HepG2 (cell line): ENCODE data around the gene MCM6.

Experiments
- MYC ChIP-seq: sonication (generic); formaldehyde crosslinking; IDR thresholded peaks from 2 replicates; pipeline ENCODE4 v1.9.0; 2021; ENCODE audit warnings: missing genetic modification reagents, borderline replicate concordance
- ZNF589 ChIP-seq: sonication (generic); formaldehyde crosslinking; conservative IDR thresholded peaks from 2 replicates; pipeline ENCODE4 v1.8.0; 2022; ENCODE audit warnings: mild to moderate bottlenecking, moderate library complexity, missing genetic modification reagents
- TF ChIP-seq, protein P1 (sequence below): sonication (generic); formaldehyde crosslinking; IDR thresholded peaks from 2 replicates; pipeline ENCODE4 v1.5.0; 2020; ENCODE audit warnings: mild to moderate bottlenecking, missing genetic modification reagents, moderate library complexity
- TF ChIP-seq, protein P2 (sequence below): sonication (generic); formaldehyde crosslinking; IDR thresholded peaks from 2 replicates; pipeline ENCODE4 v1.8.0; 2022; ENCODE audit warnings: missing genetic modification reagents, mild to moderate bottlenecking, inconsistent platforms, borderline replicate concordance

DNA sequence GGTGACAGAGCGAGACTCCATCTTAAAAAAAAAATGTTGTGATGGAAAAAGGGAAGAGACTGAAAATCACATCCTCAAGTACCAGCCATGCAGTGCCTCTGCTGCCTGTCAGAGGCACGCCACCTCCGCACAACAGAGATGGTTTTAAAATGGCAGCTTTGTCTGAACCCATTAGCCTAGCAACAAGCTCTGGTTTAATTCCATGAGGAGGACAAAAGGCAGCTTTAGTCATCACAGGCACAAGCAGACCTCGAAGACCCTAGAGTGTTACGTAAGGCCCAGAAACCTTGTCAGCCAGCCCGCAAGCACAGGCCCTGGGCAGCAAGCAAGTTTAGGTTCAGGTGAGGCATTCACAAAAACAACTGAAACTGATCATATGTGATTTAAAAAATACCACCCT, 49.7 kb downstream of the MCM6 start:
- TF ChIP-seq, protein P1, sequence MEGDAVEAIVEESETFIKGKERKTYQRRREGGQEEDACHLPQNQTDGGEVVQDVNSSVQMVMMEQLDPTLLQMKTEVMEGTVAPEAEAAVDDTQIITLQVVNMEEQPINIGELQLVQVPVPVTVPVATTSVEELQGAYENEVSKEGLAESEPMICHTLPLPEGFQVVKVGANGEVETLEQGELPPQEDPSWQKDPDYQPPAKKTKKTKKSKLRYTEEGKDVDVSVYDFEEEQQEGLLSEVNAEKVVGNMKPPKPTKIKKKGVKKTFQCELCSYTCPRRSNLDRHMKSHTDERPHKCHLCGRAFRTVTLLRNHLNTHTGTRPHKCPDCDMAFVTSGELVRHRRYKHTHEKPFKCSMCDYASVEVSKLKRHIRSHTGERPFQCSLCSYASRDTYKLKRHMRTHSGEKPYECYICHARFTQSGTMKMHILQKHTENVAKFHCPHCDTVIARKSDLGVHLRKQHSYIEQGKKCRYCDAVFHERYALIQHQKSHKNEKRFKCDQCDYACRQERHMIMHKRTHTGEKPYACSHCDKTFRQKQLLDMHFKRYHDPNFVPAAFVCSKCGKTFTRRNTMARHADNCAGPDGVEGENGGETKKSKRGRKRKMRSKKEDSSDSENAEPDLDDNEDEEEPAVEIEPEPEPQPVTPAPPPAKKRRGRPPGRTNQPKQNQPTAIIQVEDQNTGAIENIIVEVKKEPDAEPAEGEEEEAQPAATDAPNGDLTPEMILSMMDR (CRISPR knock-in tag): no peak
- TF ChIP-seq ZNF589 (CRISPR knock-in tag) (no peak), MYC (CRISPR knock-in tag) (no peak)
- TF ChIP-seq, protein P2, sequence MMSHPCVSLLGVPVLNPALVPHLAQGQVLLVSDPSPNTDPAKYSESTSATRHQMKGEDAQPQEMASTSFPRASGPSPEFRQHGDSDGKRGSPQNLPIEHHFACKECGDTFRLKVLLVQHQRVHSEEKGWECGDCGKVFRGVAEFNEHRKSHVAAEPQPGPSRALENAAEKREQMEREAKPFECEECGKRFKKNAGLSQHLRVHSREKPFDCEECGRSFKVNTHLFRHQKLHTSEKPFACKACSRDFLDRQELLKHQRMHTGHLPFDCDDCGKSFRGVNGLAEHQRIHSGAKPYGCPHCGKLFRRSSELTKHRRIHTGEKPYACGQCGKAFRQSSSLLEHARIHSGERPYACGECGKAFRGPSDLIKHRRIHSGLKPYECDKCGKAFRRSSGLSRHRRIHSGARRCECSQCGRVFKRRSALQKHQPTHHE (CRISPR knock-in tag): no peak
